GM12874 (cell line): ENCODE measurements around the gene S100A5.

Source experiments
- CTCF ChIP-seq: IDR thresholded peaks from 2 replicates; pipeline ENCODE4 v1.5.1; 2011; ENCODE audit warnings: low read depth, mild to moderate bottlenecking, control low read depth, low read length, moderate library complexity; ENCODE audit not compliant: insufficient read depth

S100A5 gene

GRCh38 chr1:153541641-153542590 is 1.2 kb upstream of the S100A5 start:
- TF ChIP-seq CTCF = no peak

GRCh38 chr1:153539395-153540093 is 1.2 kb downstream of the S100A5 start:
- no peak for TF ChIP-seq CTCF

GRCh38 chr1:153538315-153538821 is 2.4 kb downstream of the S100A5 start:
- TF ChIP-seq CTCF = no peak

- no peak for TF ChIP-seq CTCF
Observed at GRCh38 chr1:153537376-153537730, 3.4 kb downstream of the S100A5 start.

- TF ChIP-seq CTCF = no peak
Observed at GRCh38 chr1:153536671-153537375, 3.9 kb downstream of the S100A5 start.

- no peak for TF ChIP-seq CTCF
Observed at GRCh38 chr1:153536012-153536670, 4.6 kb downstream of the S100A5 start.
